Fibroblast of lung (primary cell): Measurements from ENCODE around the gene PTCSC3.

Source experiments
- CTCF ChIP-seq, 2 donors: IDR thresholded peaks in 1 of 2; conservative IDR thresholded peaks in 1 of 2; 1 replicate in 1 of 2; 2 replicates in 1 of 2; pipeline ENCODE4 v1.5.1; 2011 to 2012; ENCODE audit warnings: low read length in 2 of 2, control low read depth in 1 of 2, inconsistent platforms in 1 of 2, low read depth in 1 of 2, mild to moderate bottlenecking in 1 of 2
- EZH2 ChIP-seq: IDR thresholded peaks from 2 replicates; pipeline ENCODE4 v1.5.1; 2012; ENCODE audit warnings: low read length, control low read depth, mild to moderate bottlenecking; ENCODE audit errors: missing control alignments

DNA sequence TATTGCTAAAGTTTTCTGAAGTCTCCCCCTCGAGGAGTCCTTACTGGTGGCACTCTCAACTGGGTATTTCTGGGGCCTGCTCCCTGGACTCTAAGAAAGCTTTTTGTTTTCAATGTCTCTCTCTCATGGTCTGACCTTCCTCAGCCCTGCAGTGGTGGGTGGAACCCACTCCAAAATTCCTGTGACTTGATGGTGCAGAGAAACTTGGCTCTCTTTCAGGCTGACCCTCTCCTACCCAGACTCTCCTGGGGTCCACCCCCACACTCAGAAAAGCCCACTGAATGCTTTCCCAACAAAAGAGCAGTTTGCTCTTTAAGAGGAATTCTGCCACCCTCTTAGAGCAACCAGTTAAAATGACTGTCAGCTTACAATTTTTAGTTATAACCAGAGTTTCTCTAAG lies 967 bp upstream of the PTCSC3 start:
- TF ChIP-seq CTCF (conservative IDR thresholded peaks at IDR 0.05 in 1 of 2, IDR thresholded peaks at IDR 0.05 in 1 of 2; ENCODE audit: low read depth in 1 of 2, low read length in 2 of 2) (no peak), EZH2 (no peak)
